WTC11 (cell line): ENCODE data around the gene WDR91. TPM values are rescaled to one million over a fixed set of nuclear protein-coding genes. Genes with fewer than 3 reads are reported as not detected.
A peak's percentile ranks its signal among the peaks of the same experiment; 100 is the strongest.

Experiments
- ARID4B ChIP-seq: sonication (generic); formaldehyde crosslinking; IDR thresholded peaks from 2 replicates; pipeline ENCODE4 v1.8.0; 2023; ENCODE audit warnings: missing genetic modification reagents, mild to moderate bottlenecking, borderline replicate concordance
- CBFB ChIP-seq: sonication (generic); formaldehyde crosslinking; IDR thresholded peaks from 2 replicates; pipeline ENCODE4 v1.8.1; 2022; ENCODE audit warnings: mild to moderate bottlenecking, low read depth, missing genetic modification reagents
- ESRRA ChIP-seq: sonication (generic); formaldehyde crosslinking; IDR thresholded peaks from 2 replicates; pipeline ENCODE4 v1.8.1; 2022; ENCODE audit warnings: mild to moderate bottlenecking, missing genetic modification reagents, borderline replicate concordance
- FOXK1 ChIP-seq: sonication (generic); formaldehyde crosslinking; IDR thresholded peaks from 2 replicates; pipeline ENCODE4 v1.8.0; 2022; ENCODE audit warnings: mild to moderate bottlenecking, moderate library complexity, missing genetic modification reagents
- FOXP1 ChIP-seq: sonication (generic); formaldehyde crosslinking; IDR thresholded peaks from 2 replicates; pipeline ENCODE4 v1.8.0; 2022; ENCODE audit warnings: missing genetic modification reagents, mild to moderate bottlenecking, moderate library complexity, borderline replicate concordance
- FOXP4 ChIP-seq: sonication (generic); formaldehyde crosslinking; IDR thresholded peaks from 2 replicates; pipeline ENCODE4 v1.8.0; 2022; ENCODE audit warnings: mild to moderate bottlenecking, missing genetic modification reagents
- GABPB1 ChIP-seq: sonication (generic); formaldehyde crosslinking; IDR thresholded peaks from 2 replicates; pipeline ENCODE4 v1.8.1; 2023; ENCODE audit warnings: mild to moderate bottlenecking, missing genetic modification reagents
- GRHL2 ChIP-seq: fragments of 250-450 bp; sonication (Bioruptor Pico); IDR thresholded peaks from 2 replicates; pipeline ENCODE4 v1.8.0; 2022; ENCODE audit warnings: mild to moderate bottlenecking, moderate library complexity; ENCODE audit not compliant: insufficient replicate concordance, severe bottlenecking
- JUN ChIP-seq: sonication (generic); formaldehyde crosslinking; IDR thresholded peaks from 2 replicates; pipeline ENCODE4 v1.8.0; 2023; ENCODE audit warnings: mild to moderate bottlenecking, missing genetic modification reagents
- MAX ChIP-seq: sonication (generic); formaldehyde crosslinking; IDR thresholded peaks from 2 replicates; pipeline ENCODE4 v1.8.0; 2022; ENCODE audit warnings: mild to moderate bottlenecking, missing genetic modification reagents
- MYBL2 ChIP-seq: sonication (generic); formaldehyde crosslinking; IDR thresholded peaks from 2 replicates; pipeline ENCODE4 v1.8.1; 2023; ENCODE audit warnings: mild to moderate bottlenecking, moderate library complexity, missing genetic modification reagents
- NFATC4 ChIP-seq: fragments of 250-450 bp; sonication (Bioruptor Pico); IDR thresholded peaks from 2 replicates; pipeline ENCODE4 v1.9.0; 2021; ENCODE audit warnings: mild to moderate bottlenecking
- NR1H2 ChIP-seq: sonication (generic); formaldehyde crosslinking; IDR thresholded peaks from 2 replicates; pipeline ENCODE4 v1.9.0; 2021; ENCODE audit warnings: mild to moderate bottlenecking, moderate library complexity, missing genetic modification reagents
- NR3C1 ChIP-seq: sonication (generic); formaldehyde crosslinking; conservative IDR thresholded peaks from 2 replicates; pipeline ENCODE4 v1.8.1; 2023; ENCODE audit warnings: low read depth, mild to moderate bottlenecking, missing genetic modification reagents
- RELA ChIP-seq: sonication (generic); formaldehyde crosslinking; IDR thresholded peaks from 2 replicates; pipeline ENCODE4 v1.8.1; 2022; ENCODE audit warnings: missing genetic modification reagents, mild to moderate bottlenecking, borderline replicate concordance
- SMAD4 ChIP-seq: sonication (generic); formaldehyde crosslinking; IDR thresholded peaks from 2 replicates; pipeline ENCODE4 v1.8.0; 2022; ENCODE audit warnings: mild to moderate bottlenecking, missing genetic modification reagents
- TCF7 ChIP-seq: sonication (generic); formaldehyde crosslinking; IDR thresholded peaks from 2 replicates; pipeline ENCODE4 v1.8.0; 2022; ENCODE audit warnings: mild to moderate bottlenecking, low read depth, missing genetic modification reagents, moderate library complexity
- USF1 ChIP-seq: sonication (generic); formaldehyde crosslinking; IDR thresholded peaks from 2 replicates; pipeline ENCODE4 v1.8.0; 2022; ENCODE audit warnings: mild to moderate bottlenecking, missing genetic modification reagents
- ZNF121 ChIP-seq: sonication (generic); formaldehyde crosslinking; IDR thresholded peaks from 2 replicates; pipeline ENCODE4 v1.8.0; 2023; ENCODE audit warnings: missing genetic modification reagents
- ZNF263 ChIP-seq: sonication (generic); formaldehyde crosslinking; IDR thresholded peaks from 2 replicates; pipeline ENCODE4 v1.8.1; 2022; ENCODE audit warnings: low read depth, mild to moderate bottlenecking, moderate library complexity, missing genetic modification reagents
- ZNF396 ChIP-seq: fragments of 250-450 bp; sonication (Bioruptor Pico); IDR thresholded peaks from 2 replicates; pipeline ENCODE4 v1.8.0; 2021; ENCODE audit warnings: mild to moderate bottlenecking, moderate library complexity, borderline replicate concordance
- ZNF423 ChIP-seq: fragments of 250-450 bp; sonication (Bioruptor Pico); IDR thresholded peaks from 2 replicates; pipeline ENCODE4 v2.1.2; 2022; ENCODE audit warnings: mild to moderate bottlenecking, moderate library complexity
- ZNF671 ChIP-seq: fragments of 250-450 bp; sonication (Bioruptor Pico); IDR thresholded peaks from 2 replicates; pipeline ENCODE4 v1.8.0; 2021; ENCODE audit warnings: mild to moderate bottlenecking
- total RNA-seq: library from RNA; stranded (reverse); gene quantifications from 3 replicates; pipeline ENCODE4 v1.2.3, GENCODE V29; 2021
- TF ChIP-seq, protein P1 (sequence below): fragments of 250-450 bp; sonication (Bioruptor Pico); IDR thresholded peaks from 2 replicates; pipeline ENCODE4 v2.1.2; 2022; ENCODE audit warnings: mild to moderate bottlenecking, moderate library complexity
- TF ChIP-seq, protein P2 (sequence below): sonication (generic); formaldehyde crosslinking; IDR thresholded peaks from 2 replicates; pipeline ENCODE4 v1.8.1; 2022; ENCODE audit warnings: mild to moderate bottlenecking, missing genetic modification reagents, moderate library complexity, borderline replicate concordance
- TF ChIP-seq, protein P3 (sequence below): fragments of 250-450 bp; sonication (Bioruptor Pico); conservative IDR thresholded peaks from 2 replicates; pipeline ENCODE4 v1.9.0; 2021; ENCODE audit warnings: mild to moderate bottlenecking

WDR91 gene
- total RNA-seq, 1 experiment from 2014 or later = 12.0 TPM

DNA sequence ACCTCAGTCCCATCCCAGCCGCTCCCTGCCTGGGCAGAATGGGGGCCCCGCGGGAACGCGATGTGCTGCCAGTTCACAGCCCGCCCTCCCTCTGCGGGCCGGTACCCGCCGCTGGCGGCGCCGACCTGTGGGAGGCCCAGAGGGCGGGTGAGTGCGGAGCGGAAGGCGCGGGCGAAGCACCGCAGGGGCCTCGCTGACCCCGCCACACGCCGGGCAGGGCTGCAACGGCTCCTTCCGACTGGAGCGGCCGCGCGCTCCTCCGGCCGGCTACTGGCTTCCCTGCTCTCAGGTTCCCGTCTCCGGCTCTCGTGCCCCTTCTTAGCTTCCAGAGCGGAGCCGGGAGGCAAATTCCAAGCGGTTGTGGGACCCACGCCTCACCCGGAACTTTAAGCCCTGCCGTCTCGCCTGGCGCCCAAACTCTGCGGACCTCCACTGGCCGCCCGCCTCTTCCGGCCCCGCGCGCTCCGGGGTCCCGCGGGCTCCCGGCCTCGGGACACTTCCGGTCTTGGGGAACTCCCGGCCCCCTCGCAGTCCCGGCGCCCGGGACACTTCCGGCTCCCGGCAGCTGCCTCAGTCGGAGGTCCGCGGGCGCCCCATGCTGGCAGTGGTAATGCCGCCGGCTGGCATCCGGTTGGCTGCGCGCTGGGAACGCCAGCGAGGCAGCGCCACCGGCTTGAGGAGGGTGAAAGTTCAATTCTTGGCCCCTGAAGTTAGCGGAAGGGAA lies 40.9 kb downstream of the WDR91 start, which contains the start of gene CYREN (continued):
- TF ChIP-seq, protein P1, sequence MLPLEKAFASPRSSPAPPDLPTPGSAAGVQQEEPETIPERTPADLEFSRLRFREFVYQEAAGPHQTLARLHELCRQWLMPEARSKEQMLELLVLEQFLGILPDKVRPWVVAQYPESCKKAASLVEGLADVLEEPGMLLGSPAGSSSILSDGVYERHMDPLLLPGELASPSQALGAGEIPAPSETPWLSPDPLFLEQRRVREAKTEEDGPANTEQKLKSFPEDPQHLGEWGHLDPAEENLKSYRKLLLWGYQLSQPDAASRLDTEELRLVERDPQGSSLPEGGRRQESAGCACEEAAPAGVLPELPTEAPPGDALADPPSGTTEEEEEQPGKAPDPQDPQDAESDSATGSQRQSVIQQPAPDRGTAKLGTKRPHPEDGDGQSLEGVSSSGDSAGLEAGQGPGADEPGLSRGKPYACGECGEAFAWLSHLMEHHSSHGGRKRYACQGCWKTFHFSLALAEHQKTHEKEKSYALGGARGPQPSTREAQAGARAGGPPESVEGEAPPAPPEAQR (CRISPR knock-in tag) = 0 out of 2 replicates have a peak, but pooled peaks have one; percentile 24
- TF ChIP-seq ZNF671 (CRISPR knock-in tag) = no peak
- TF ChIP-seq, protein P2, sequence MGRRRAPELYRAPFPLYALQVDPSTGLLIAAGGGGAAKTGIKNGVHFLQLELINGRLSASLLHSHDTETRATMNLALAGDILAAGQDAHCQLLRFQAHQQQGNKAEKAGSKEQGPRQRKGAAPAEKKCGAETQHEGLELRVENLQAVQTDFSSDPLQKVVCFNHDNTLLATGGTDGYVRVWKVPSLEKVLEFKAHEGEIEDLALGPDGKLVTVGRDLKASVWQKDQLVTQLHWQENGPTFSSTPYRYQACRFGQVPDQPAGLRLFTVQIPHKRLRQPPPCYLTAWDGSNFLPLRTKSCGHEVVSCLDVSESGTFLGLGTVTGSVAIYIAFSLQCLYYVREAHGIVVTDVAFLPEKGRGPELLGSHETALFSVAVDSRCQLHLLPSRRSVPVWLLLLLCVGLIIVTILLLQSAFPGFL (CRISPR knock-in tag) = peak; percentile 93
- TF ChIP-seq NR3C1 (CRISPR knock-in tag) = no peak
- no peak for TF ChIP-seq ZNF263 (CRISPR knock-in tag)
- no peak; the same call in 1 of the 2 replicates for TF ChIP-seq FOXP1 (CRISPR knock-in tag)
- TF ChIP-seq USF1 (CRISPR knock-in tag) = peak; percentile 59; the same call in 1 of the 2 replicates
- peak; percentile 99 for TF ChIP-seq ZNF423 (CRISPR knock-in tag)
- TF ChIP-seq NFATC4 (CRISPR knock-in tag) = no peak
- peak; percentile 68; the same call in 1 of the 2 replicates for TF ChIP-seq JUN (CRISPR knock-in tag)
- TF ChIP-seq ZNF396 = no peak
- TF ChIP-seq SMAD4 (CRISPR knock-in tag) = no peak
- TF ChIP-seq ESRRA (CRISPR knock-in tag) = peak; percentile 75
- no peak for TF ChIP-seq NR1H2 (CRISPR knock-in tag)
- TF ChIP-seq ZNF121 = no peak
- TF ChIP-seq RELA = peak; percentile 67
- TF ChIP-seq GRHL2 (CRISPR knock-in tag) = no peak
- TF ChIP-seq, protein P3, sequence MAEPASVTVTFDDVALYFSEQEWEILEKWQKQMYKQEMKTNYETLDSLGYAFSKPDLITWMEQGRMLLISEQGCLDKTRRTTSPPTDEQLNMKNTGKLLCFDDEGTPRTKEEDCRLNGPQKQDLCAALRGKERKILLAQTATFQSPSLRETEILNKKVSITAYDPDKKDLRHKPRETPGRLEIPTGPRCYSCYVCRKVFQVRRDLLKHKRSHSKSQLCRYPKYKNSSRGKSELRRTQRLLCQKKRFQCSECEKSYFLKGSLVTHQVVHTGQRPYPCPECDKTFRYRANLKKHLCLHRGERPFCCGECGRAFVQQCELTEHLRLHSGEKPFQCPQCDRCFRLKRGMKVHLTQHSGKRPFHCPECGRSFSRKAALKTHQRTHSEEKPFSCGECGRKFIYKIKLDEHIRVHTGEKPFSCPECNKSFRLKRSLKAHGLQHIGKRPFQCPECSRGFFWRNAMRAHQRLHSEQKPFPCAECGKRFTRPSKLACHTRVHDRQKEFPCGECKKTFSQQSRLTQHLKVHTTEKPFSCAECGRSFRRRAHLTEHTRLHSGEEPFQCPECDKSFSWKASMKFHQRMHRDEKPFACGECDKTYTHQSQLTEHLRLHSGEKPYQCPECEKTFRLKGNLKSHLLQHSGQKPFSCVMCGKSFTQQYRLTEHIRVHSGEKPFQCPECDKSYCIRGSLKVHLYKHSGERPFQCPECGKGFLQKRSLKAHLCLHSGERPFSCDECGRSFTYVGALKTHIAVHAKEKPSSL (CRISPR knock-in tag) = no peak
- TF ChIP-seq MYBL2 = peak; percentile 28; the same call in 1 of the 2 replicates
- TF ChIP-seq TCF7 = no peak
- no peak for TF ChIP-seq FOXP4
- TF ChIP-seq GABPB1 (CRISPR knock-in tag) = peak; percentile 82; the same call in 1 of the 2 replicates
- peak; percentile 89 for TF ChIP-seq ARID4B (CRISPR knock-in tag)
- peak; percentile 76; the same call in 1 of the 2 replicates for TF ChIP-seq MAX
- TF ChIP-seq FOXK1 (CRISPR knock-in tag) = peak; percentile 15
- TF ChIP-seq CBFB (CRISPR knock-in tag) = no peak
